ENCODE data around the gene BUD23.

DNA sequence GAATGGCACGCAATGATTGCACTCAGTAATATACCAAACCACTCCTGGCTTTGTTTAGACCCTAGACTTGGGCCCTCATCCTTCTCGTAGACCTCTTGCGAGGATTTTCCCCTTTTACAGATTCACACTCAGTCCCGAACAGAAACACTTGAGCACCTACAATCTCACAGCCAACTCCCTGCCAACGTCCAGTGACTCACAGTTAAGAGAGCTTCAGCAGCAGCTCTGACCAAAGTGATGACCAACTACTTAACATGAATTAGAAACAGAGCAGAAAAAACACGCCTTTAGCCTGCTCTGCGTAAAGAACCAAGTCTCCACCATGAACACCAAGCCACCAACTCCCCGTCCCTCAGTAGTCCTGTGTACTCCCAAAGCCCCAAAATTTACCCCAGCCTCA, 2.4 kb upstream of the BUD23 start:
- TF ChIP-seq, protein P1, sequence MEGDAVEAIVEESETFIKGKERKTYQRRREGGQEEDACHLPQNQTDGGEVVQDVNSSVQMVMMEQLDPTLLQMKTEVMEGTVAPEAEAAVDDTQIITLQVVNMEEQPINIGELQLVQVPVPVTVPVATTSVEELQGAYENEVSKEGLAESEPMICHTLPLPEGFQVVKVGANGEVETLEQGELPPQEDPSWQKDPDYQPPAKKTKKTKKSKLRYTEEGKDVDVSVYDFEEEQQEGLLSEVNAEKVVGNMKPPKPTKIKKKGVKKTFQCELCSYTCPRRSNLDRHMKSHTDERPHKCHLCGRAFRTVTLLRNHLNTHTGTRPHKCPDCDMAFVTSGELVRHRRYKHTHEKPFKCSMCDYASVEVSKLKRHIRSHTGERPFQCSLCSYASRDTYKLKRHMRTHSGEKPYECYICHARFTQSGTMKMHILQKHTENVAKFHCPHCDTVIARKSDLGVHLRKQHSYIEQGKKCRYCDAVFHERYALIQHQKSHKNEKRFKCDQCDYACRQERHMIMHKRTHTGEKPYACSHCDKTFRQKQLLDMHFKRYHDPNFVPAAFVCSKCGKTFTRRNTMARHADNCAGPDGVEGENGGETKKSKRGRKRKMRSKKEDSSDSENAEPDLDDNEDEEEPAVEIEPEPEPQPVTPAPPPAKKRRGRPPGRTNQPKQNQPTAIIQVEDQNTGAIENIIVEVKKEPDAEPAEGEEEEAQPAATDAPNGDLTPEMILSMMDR (IDR thresholded peaks at IDR 0.05 in 4 of 5, conservative IDR thresholded peaks at IDR 0.05 in 1 of 5): no peak
- no peak for TF ChIP-seq POLR2A (IDR thresholded peaks at IDR 0.05)
